GM23338 (cell line): ENCODE data around the gene RBBP8.

Experiments used
- EZH2 ChIP-seq: fragments of 200-600 bp; sonication (generic); IDR thresholded peaks from one replicate; pipeline ENCODE4 v1.8.0; 2017; ENCODE audit warnings: antibody characterized with exemption, mild to moderate bottlenecking, low read depth; ENCODE audit not compliant: unreplicated experiment
- JUNB ChIP-seq: IDR thresholded peaks from one replicate; pipeline ENCODE4 v1.6.1; 2016; ENCODE audit warnings: antibody characterized with exemption; ENCODE audit not compliant: unreplicated experiment
- POLR2AphosphoS5 ChIP-seq: IDR thresholded peaks from 2 replicates; pipeline ENCODE4 v1.6.1; 2016; ENCODE audit warnings: antibody characterized with exemption, low read depth
- TF ChIP-seq, protein P1 (sequence below), 2 experiments: fragments of 200-600 bp in 1 of 2; sonication (generic) in 1 of 2; conservative IDR thresholded peaks; 2 replicates each; pipeline versions ENCODE4 v1.5.1 to v1.6.1; 2016 to 2017; ENCODE audit warnings: antibody characterized with exemption in 2 of 2, low read depth in 2 of 2, mild to moderate bottlenecking in 2 of 2, moderate library complexity in 1 of 2

DNA sequence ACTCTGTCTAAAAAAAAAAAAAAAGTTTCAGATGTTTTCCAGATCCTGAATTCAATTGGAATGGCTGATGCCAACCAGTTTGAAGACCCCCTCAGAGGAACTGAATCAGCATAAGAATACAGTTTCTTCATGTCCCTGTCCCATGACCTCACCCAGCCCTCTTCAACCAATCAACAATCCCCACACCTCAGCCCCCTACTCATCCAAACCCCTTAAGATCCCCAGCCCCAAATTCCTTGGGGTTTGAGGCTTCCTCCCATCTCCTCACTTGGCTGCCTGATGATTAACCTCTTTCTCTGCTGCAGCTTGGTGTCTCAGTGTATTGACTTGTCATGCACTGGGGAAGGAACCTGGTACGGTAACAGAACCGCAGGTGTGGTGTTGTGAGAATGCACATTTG lies 104.5 kb downstream of the RBBP8 start:
- TF ChIP-seq POLR2AphosphoS5 (no peak), JUNB (no peak), EZH2 (no peak)
- TF ChIP-seq, protein P1, sequence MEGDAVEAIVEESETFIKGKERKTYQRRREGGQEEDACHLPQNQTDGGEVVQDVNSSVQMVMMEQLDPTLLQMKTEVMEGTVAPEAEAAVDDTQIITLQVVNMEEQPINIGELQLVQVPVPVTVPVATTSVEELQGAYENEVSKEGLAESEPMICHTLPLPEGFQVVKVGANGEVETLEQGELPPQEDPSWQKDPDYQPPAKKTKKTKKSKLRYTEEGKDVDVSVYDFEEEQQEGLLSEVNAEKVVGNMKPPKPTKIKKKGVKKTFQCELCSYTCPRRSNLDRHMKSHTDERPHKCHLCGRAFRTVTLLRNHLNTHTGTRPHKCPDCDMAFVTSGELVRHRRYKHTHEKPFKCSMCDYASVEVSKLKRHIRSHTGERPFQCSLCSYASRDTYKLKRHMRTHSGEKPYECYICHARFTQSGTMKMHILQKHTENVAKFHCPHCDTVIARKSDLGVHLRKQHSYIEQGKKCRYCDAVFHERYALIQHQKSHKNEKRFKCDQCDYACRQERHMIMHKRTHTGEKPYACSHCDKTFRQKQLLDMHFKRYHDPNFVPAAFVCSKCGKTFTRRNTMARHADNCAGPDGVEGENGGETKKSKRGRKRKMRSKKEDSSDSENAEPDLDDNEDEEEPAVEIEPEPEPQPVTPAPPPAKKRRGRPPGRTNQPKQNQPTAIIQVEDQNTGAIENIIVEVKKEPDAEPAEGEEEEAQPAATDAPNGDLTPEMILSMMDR (conservative IDR thresholded peaks at IDR 0.05; ENCODE audit: low read depth in 2 of 2): no peak
